ENCODE data around the gene SORBS1. TPM values are rescaled to one million over a fixed set of nuclear protein-coding genes. Genes with fewer than 3 reads are reported as not detected.

The SORBS1 gene
- total and polyA plus RNA-seq, 4 donors = 13.1 to 68.9 (median 44.0) TPM

- ATAC-seq (ENCODE audit: insufficient read depth, low FRiP score) = no peak
- Histone ChIP-seq H3K9me3 (ENCODE audit: control insufficient read depth in 4 of 4, insufficient read depth in 3 of 4, low read length in 3 of 4) (no peaks in the 10 kb centered on the region), H3K27me3 (ENCODE audit: control insufficient read depth in 3 of 3, insufficient read depth in 3 of 3, low read length in 2 of 3) (no peaks in the 10 kb centered on the region), H3K27ac (ENCODE audit: low read depth in 1 of 2, low read length in 1 of 2) (peak overlapping the region in 1 of 2 donors; percentile 76), H3K4me1 (ENCODE audit: control insufficient read depth in 5 of 5, insufficient read depth in 5 of 5, low read length in 5 of 5) (peaks cover 3 to 35% (median 14%) of the 10 kb centered on the region in 5 donors), H3K9ac (ENCODE audit: insufficient read depth in 1 of 2, low read length in 2 of 2) (no peak overlapping the region), H3K4me3 (no peak overlapping the region), H3K36me3 (ENCODE audit: control insufficient read depth in 4 of 4, insufficient read depth in 4 of 4, low read length in 4 of 4) (no peaks in the 10 kb centered on the region)
- DNase-seq = no peak
- TF ChIP-seq, protein P1, sequence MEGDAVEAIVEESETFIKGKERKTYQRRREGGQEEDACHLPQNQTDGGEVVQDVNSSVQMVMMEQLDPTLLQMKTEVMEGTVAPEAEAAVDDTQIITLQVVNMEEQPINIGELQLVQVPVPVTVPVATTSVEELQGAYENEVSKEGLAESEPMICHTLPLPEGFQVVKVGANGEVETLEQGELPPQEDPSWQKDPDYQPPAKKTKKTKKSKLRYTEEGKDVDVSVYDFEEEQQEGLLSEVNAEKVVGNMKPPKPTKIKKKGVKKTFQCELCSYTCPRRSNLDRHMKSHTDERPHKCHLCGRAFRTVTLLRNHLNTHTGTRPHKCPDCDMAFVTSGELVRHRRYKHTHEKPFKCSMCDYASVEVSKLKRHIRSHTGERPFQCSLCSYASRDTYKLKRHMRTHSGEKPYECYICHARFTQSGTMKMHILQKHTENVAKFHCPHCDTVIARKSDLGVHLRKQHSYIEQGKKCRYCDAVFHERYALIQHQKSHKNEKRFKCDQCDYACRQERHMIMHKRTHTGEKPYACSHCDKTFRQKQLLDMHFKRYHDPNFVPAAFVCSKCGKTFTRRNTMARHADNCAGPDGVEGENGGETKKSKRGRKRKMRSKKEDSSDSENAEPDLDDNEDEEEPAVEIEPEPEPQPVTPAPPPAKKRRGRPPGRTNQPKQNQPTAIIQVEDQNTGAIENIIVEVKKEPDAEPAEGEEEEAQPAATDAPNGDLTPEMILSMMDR (IDR thresholded peaks at IDR 0.05; ENCODE audit: control extremely low read depth, extremely low read depth) = no peak
- 92 to 95% methylated on average over 4 of the region's 4 CpGs for WGBS, 2 donors
Measured at GRCh38 chr10:95504246-95504691, 56.9 kb downstream of the SORBS1 start.

DNA sequence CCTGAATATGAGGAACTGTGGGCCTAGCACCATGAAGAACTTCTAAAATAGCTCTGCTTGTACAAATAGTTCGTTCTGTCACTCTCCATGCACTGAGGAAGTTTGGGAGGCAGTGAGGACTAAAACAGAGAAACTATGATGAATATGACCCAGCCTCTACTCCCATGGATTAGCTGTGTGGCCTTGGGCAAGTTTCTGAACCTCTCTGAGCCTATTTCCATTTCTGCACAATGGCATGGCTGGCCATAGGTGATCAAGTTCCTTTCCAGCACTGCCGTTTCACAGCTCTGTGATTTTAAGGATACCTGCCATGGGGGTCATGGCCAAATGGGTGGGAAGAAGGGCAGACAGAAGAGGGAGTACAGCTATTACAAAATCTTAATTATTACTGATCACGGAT lies 57.6 kb downstream of the SORBS1 start:
- DNase-seq = no peak
- H3K9me3 ChIP-seq (ENCODE audit: control insufficient read depth in 4 of 4, insufficient read depth in 3 of 4, low read length in 3 of 4) = no peaks in the 10 kb centered on the region
- H3K36me3 ChIP-seq (ENCODE audit: control insufficient read depth in 4 of 4, insufficient read depth in 4 of 4, low read length in 4 of 4) = no peaks in the 10 kb centered on the region
- H3K9ac ChIP-seq (ENCODE audit: insufficient read depth in 1 of 2, low read length in 2 of 2) = no peak overlapping the region
- WGBS, 2 donors = 88 to 93% methylated on average over 3 of the region's 3 CpGs
- peak overlapping the region; percentile 14 to 62 for H3K27ac ChIP-seq (ENCODE audit: low read depth in 1 of 2, low read length in 1 of 2)
- no peaks in the 10 kb centered on the region for H3K27me3 ChIP-seq (ENCODE audit: control insufficient read depth in 3 of 3, insufficient read depth in 3 of 3, low read length in 2 of 3)
- H3K4me1 ChIP-seq (ENCODE audit: control insufficient read depth in 5 of 5, insufficient read depth in 5 of 5, low read length in 5 of 5) = peaks cover under 1 to 35% (median 11%) of the 10 kb centered on the region in 5 donors
- TF ChIP-seq, protein P1 (IDR thresholded peaks at IDR 0.05; ENCODE audit: control extremely low read depth, extremely low read depth) = no peak
- H3K4me3 ChIP-seq = no peak overlapping the region
- ATAC-seq (ENCODE audit: insufficient read depth, low FRiP score) = no peak

DNA sequence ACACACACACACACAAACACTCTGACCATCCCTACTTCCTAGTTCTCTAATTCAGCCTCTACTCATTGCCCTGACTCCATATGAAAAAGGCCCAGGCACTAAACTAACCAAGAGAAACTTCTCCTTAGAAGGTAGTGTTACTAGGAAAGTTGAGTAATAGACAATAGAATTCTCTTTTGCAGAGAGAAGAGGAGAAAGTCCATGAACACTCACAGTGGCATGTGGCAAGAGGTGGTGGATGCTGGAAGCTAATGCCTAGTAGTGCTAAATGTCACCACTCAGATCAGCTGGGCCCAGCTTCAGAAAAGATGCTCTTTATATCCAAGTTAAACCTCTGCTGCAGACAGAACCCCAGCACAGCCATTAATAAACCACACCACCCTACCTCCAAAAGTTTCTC lies 58.2 kb downstream of the SORBS1 start:
- Histone ChIP-seq H3K36me3 (ENCODE audit: control insufficient read depth in 4 of 4, insufficient read depth in 4 of 4, low read length in 4 of 4) (no peaks in the 10 kb centered on the region), H3K9me3 (ENCODE audit: control insufficient read depth in 4 of 4, insufficient read depth in 3 of 4, low read length in 3 of 4) (no peaks in the 10 kb centered on the region), H3K4me3 (no peak overlapping the region), H3K4me1 (ENCODE audit: control insufficient read depth in 5 of 5, insufficient read depth in 5 of 5, low read length in 5 of 5) (peaks cover 0 to 31% (median 9%) of the 10 kb centered on the region in 5 donors), H3K9ac (ENCODE audit: insufficient read depth in 1 of 2, low read length in 2 of 2) (no peak overlapping the region), H3K27me3 (ENCODE audit: control insufficient read depth in 3 of 3, insufficient read depth in 3 of 3, low read length in 2 of 3) (no peaks in the 10 kb centered on the region), H3K27ac (ENCODE audit: low read depth in 1 of 2, low read length in 1 of 2) (peak overlapping the region in 1 of 2 donors; percentile 62)
- TF ChIP-seq, protein P1 (IDR thresholded peaks at IDR 0.05; ENCODE audit: control extremely low read depth, extremely low read depth) = no peak
- ATAC-seq (ENCODE audit: insufficient read depth, low FRiP score) (no peak), DNase-seq (no peak)

- ATAC-seq (ENCODE audit: insufficient read depth, low FRiP score) = no peak
- Histone ChIP-seq H3K27ac (ENCODE audit: low read depth in 1 of 2, low read length in 1 of 2) (peak overlapping the region in 1 of 2 donors; percentile 58), H3K9ac (ENCODE audit: insufficient read depth in 1 of 2, low read length in 2 of 2) (no peak overlapping the region), H3K4me1 (ENCODE audit: control insufficient read depth in 5 of 5, insufficient read depth in 5 of 5, low read length in 5 of 5) (peaks cover 0 to 29% (median 9%) of the 10 kb centered on the region in 5 donors), H3K4me3 (no peak overlapping the region), H3K27me3 (ENCODE audit: control insufficient read depth in 3 of 3, insufficient read depth in 3 of 3, low read length in 2 of 3) (no peaks in the 10 kb centered on the region), H3K9me3 (ENCODE audit: control insufficient read depth in 4 of 4, insufficient read depth in 3 of 4, low read length in 3 of 4) (no peaks in the 10 kb centered on the region), H3K36me3 (ENCODE audit: control insufficient read depth in 4 of 4, insufficient read depth in 4 of 4, low read length in 4 of 4) (no peaks in the 10 kb centered on the region)
- TF ChIP-seq, protein P1 (IDR thresholded peaks at IDR 0.05; ENCODE audit: control extremely low read depth, extremely low read depth) = no peak
- DNase-seq = no peak
- 95% methylated on average over 1 of the region's 1 CpG for WGBS, 2 donors
Measured at GRCh38 chr10:95502377-95502776, 58.8 kb downstream of the SORBS1 start.

All from lung (tissue), 12 donors.